ENCODE measurements around the gene DPP10. TPM values are rescaled to one million over a fixed set of nuclear protein-coding genes. Genes with fewer than 3 reads are reported as not detected.

DPP10 gene
- total RNA-seq, 2 experiments from 2014 or later: not detected

DNA sequence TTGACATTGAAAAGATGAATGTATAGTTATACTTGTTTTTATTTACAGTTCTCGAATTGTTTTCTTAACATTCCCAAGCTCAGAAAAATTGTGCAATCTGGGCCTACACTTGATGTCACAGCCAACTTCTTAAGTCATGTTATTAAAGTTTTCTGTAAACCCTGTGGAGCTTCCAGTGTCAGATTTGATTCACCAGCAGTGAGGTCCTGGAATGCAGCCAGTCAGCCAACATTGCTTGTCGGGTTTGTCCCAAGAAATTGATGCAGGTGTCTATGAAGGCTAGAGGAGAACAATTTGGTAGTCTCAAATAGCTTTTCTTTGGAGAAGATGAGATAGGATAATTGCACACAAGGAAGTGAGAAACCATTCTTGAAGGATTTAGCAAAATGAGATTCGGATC, 732.2 kb downstream of the DPP10 start:
- ChIA-PET POLR2A (no interaction called here), CTCF (no interaction called here)

DNA sequence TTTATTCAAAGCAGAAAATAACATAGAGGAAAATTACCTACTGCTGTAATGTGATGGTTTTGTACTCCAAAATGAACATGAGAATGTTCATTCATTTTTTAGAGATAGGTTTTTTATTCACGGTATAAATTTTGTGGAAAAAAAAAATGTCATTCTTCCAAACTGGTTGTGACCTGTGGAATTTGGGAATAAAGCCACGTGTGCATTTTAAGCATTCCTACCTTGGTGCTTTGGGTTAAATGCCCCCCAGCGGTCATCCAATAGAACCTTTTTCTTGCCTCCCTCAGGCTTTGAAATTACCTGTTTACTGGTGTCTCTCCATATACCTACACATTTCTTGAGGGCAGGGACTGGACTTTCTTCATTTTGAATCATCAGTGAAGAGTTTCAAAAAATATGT, 740.7 kb downstream of the DPP10 start:
- ChIA-PET CTCF (no interaction called here), POLR2A (no interaction called here)

DNA sequence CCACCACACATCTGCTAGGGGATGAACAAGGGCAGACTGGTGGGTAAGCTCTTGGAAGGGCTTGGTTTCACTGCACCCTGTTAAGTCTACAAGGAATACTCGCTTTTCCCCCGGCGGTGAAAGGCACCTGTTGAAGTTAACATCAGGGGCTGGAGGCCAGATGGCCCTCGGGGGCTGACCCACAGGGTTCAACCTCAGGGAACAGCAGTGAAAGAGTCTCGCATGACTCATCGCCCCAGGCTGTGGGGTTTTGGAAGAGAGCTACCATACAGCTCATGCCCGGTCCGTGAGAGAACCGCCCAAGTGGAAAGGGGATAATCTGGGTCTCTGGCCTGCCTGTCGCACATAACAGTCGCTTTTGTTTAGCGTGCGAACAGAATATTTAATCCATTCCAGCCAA, 748.0 kb downstream of the DPP10 start:
- ChIA-PET POLR2A (no interaction called here), CTCF (no interaction called here)

DNA sequence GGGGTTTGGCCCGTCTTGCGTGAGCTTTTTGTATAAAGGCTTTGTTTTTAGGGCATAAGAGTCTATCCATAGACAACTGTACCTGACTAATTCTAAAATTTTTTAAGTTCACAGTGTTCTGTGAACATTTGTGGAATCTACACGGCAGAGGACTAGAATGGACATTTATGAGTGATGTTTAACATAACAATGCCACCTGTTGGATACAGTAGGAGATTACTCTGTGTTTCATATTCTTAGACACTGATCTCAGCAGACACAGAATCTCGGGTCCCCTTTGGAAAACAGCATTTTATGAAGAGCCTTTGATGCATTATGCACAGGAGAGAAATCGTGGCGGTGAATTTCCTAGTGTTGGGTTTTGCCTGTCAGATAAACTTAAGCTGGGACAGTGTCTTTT, 752.2 kb downstream of the DPP10 start:
- ChIA-PET POLR2A (no interaction called here), CTCF (no interaction called here)

DNA sequence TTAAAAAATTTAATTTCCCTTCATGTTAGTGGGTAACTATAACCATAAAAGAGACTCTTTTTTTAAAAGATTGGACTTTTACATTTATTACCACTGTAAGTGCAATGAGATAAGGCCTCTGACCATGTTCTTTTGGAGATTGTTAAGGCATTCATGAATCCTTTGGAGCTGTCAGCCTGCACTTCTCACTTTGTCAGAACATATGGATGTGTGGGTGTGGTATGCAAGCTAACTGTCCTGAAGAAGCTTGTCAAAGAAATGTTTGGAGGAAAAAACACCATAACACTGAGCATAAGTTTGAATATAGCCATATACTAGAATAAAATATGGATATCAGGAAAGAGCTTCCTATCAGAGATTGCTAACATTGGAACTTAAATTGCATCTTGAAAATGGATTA, 754.1 kb downstream of the DPP10 start:
- ChIA-PET POLR2A (no interaction called here), CTCF (no interaction called here)

DNA sequence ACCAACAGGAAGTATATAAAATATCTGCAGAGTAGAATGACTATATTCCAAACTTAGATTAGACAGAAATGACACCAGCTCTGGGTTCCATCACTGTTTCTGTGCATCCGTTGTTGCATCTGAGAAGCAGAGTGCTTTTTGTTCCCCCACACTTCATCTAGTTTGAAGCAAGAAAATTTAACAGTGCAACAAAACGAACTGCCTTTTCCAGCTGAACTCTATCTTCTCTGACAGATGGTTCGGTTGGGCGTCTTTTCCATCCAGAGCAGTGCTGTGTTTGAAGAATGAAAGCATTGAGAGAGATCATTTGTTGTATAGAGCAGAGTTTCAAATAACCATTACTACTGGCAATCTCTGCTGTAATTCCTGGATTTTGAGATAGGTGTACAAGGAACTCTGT, 757.5 kb downstream of the DPP10 start:
- CTCF ChIA-PET: no interaction called here

DNA sequence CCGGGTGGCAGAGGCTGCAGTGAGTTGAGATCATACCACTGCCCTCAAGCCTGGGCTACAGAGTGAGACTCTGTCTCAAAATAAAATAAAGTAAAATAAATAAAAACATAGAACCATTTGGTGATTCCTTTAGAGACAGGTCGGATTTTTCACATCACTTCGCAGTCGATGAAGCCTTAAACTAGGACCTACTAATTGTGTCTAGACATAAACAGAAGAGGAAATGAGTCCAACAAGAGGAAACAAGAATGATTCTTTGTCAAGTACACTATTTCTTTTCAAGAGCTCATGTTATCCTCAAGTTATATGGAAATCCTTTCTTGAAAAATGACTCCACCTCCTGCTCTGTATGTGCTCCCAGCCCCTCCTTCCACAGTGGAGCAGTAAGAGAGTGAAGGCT, 758.9 kb downstream of the DPP10 start:
- CTCF ChIA-PET: no interaction called here
- POLR2A ChIA-PET: no interaction called here

More for the DNA sequence above, 757.5 kb downstream of the DPP10 start:
- POLR2A ChIA-PET: no interaction called here

DNA sequence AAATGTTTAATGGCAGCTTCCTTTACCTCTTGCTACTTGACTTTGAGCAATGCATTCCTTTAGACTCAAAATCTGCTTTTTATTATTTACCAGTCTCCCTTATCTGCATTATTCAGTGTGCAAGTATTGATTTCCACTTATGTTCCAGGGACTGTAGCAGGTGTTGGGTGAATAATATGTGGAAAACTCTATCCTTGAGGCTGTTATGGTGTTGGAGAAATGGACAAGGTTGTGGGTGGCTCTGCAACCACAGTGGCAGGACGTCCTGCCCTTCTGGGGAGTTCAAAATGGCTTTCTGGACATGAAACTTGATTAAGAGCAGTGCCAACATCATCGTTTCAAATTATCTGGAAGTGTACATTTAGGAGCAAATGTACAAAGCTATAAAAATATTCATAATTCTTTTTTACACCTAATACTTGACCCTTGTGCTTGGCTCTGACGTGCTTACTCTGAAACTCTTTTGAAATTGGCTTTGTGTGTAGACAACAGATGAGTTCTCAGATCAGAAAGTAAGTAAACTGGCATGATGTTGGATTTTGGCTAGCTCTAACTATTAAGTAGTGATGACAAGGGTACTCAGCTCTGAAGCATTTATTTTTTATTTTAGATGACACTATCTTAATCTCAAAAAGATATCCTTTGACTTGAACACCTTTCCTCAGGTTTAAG, 766.2 kb downstream of the DPP10 start:
- CTCF ChIA-PET: no interaction called here
- POLR2A ChIA-PET: no interaction called here

DNA sequence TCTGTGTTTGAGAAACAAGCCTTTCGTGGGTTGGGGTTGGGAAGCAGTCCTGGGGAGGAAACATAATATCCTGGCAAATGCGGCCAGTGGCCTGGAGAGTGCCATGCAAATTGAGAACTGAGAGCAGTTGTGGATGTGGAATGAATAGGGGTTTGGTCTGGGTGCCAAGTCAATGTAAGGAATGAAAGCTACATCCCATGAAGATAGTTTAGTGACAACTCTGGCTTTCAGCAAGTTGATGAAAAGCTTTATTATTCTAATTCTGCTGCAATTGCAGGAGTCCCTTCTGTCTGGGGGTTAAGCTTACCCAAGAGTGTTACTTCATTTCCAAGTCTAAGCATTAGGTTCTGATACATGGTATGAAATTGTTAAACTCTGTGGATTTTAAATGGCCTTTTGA, 771.6 kb downstream of the DPP10 start:
- CTCF ChIA-PET: no interaction called here
- POLR2A ChIA-PET: no interaction called here

DNA sequence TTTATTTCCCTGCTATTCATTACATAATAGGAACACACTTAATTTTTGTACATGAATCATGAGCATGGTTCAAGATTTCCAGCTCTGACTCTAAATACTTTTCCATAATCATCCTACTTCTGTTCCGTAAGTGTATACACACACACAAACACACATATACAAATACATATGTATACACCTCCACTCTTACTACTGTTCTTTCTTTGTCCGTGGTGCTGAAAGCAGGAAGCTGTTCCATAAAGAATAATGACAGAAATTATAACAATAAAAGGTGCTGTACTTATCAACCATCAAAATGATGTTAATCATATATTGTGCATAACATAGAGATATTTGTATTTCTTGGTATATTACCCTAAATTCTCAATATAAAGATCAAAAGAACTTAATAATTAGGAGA, 776.9 kb downstream of the DPP10 start:
- ChIA-PET CTCF (no interaction called here), POLR2A (no interaction called here)

DNA sequence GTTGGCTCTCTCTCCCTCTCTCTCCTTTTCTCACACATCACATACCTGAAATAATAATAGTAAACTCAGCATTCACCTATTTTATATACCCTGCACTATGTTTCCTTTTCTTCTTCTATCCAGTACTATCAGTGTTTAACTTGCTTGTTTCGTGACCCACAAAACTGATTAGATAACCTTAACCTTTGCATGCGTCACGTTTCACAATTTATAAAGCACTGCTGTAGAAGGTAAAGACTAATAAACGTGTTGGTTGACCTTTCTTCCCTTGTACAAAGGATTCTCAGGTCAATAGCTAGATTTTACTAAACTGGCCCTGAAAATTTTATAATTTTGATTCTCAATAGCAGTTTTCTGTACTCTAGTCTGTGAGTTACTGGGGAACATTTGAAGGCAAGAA, 791.7 kb downstream of the DPP10 start:
- POLR2A ChIA-PET: no interaction called here
- CTCF ChIA-PET: no interaction called here

DNA sequence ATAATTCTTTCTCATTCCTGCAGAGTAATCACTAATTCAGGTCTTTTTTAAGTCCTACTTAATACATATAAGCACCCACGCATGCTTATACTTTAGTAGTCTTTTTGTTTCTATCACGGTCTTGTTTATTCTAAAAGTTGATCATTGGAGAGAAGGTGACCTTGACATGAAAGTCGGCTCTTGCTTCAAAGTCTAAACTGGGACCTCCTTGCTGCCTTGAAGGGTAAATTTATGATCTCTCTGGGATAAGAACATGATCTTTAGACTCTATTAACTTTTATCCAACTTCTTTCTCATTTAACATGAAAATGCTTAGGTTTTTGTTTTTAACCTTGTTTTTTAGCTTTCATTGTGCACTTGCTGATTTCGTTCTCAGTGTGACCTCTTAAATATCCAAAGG, 792.3 kb downstream of the DPP10 start:
- CTCF ChIA-PET: no interaction called here
- POLR2A ChIA-PET: no interaction called here

DNA sequence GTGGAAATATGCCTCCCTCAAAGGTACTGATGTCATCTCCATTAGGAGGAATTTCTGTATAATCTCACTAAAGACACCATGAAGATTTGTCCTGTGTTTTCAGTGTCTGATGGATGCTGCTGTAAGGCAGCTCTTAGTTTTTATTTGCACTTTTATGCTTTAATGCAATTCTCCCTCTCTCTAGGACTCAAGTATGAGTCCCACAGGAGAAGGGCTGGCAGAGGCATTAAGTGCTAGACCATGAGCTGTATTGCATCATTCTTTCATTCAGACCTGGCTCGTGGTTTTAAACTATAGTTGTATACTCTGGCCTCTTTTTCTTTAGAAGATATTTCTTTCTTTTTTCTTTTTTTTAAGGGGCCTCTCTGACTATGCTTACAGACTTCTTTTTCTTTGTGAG, 805.6 kb downstream of the DPP10 start:
- POLR2A ChIA-PET: no interaction called here
- CTCF ChIA-PET: no interaction called here

DNA sequence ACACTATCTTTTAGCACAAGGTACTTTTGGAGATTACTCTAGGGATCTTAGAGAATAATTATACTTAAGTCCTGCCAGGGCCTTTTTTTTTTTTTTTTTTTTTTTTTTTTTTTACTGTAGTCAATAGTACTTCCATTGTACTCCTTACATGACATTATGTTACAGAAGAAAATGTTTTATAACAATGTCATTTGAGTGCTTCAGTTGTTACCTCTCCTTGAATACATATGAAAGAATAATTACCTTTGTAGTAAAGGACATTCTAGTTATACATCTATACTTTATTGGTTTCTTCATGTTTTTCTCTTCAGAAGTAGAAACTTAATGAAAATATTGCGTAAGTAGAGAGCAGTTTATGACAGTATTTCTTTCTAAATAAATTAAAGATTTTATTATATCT, 834.9 kb downstream of the DPP10 start:
- CTCF ChIA-PET: no interaction called here
- POLR2A ChIA-PET: no interaction called here

DNA sequence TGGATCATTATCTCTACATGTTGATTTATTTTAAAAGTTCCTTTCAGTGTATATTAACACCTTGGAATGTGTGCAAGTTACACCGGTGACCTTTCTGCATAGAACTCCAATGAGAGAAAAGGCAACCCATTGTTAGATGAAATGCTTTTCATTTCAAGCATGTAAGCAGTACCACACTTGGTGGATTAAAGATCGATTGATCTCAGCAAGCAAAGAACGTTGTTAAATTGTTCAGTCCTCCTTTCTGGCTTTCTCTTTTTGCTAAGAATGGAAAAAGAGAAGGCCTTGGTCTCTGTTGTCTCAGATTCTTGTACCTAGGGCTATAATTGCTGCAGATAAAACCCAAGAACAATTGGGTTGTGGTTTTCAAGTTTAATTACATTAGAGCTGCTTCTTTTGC, 843.0 kb downstream of the DPP10 start:
- CTCF ChIA-PET: no interaction called here
- POLR2A ChIA-PET: no interaction called here

DNA sequence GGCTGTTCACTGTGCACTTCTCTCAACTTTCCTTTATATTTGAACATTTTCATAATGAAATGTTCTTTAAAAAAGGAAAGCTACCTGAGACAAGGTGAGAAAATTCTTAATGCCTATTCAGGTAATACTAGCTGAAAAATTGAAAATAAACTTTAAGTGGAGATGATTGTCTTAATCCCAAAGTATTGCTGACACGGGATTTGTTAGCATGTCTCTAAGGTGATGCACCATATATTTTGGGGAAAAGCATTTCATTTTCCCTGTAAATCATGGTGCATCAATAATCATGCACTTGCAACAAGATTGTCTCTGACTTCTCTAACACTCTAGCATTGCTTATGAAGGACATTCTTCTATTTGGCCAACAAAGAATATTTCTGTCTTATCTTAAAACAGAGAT, 848.0 kb downstream of the DPP10 start:
- POLR2A ChIA-PET: no interaction called here
- CTCF ChIA-PET: no interaction called here

DNA sequence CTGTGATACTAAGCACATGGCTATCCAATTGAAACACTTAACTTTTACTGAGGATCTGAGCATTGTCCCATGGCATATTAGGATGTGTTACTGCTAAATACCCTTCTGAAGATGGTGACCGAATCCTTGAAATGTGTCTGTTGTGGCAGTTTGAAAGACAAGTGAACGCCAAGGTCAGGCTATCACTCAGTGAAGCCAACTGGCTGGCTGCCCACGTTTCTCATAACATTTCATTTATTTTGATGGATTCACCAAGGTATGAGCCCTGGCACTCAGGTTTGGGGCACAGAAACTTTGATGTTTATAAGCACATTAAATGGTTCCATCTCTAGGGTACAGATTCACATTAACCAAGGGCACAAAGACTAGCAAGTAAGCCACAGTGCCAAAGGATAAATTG, 850.3 kb downstream of the DPP10 start:
- CTCF ChIA-PET: no interaction called here
- POLR2A ChIA-PET: no interaction called here

DNA sequence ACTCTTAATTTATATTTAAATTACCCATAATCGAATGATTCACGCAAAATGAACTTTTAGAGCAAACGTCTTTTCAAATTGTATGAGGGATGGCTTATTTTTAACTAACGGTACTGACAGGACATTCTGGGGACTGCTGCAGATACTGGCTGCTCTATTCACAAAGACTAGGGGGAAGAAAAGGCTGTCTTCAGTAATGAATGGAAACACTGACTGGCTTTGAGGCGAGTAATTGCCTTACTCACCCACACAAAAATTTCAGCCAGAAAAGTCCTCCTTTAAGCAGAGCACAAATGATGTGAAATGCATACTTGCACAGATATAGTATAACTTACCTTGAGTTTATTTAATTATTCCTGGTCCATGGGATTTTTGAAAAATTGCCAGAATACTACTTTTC, 852.6 kb downstream of the DPP10 start:
- ChIA-PET POLR2A (no interaction called here), CTCF (no interaction called here)

DNA sequence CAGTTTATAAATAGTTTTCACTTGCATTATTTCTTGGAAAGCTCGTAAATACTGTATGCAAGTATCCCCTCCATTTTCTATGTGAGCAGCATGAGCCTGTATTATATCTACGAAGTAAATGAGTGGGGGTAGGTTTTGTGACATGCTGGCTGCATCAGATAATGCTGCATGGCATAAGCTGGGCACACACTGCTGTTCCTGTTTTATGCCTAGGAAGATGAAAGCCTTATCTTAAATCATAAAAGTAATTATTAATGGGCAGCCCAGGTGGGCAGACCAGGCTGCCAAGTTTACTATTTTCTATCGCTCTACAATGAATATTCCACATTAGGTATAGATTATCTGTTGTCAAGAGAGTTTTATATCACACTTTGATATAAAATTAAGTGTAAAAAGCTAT, 854.6 kb downstream of the DPP10 start:
- ChIA-PET CTCF (no interaction called here), POLR2A (no interaction called here)

DNA sequence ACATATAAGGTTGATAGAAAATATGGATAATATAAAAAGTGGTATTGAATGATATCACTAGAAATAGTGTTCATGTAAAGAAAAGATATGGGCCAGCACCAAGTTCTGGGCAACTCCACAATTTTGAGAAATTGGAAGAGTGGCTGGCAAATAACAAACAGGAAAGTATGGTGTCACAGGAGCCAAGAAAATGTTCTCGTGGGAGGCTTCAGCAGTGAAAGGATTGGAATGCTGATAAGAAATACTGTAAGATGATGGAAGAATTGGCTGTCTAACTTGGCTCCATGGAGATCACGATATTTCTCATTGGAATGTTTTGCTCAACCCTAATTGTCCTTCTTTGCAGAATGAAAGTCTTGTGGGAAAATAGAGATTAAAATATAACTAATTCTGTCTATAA, 856.8 kb downstream of the DPP10 start:
- ChIA-PET POLR2A (no interaction called here), CTCF (no interaction called here)

DNA sequence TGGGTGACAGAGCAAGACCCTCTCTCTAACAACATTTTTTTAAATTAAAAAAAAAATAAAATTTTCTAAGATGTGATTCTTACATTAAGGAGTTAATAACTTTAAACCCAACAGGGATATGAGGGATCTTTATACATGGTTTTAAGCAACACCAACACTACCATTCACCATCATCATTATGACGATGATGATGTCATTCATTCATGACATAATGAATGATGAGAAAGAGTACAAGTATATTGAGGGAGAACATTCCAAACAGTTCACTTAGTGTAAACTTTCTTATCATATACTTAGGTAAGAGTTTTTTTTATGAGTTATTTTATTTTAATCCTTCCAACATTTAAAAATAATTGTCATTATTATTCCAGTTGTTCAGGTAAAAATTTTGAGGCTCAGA, 863.3 kb downstream of the DPP10 start:
- CTCF ChIA-PET: no interaction called here
- POLR2A ChIA-PET: no interaction called here

DNA sequence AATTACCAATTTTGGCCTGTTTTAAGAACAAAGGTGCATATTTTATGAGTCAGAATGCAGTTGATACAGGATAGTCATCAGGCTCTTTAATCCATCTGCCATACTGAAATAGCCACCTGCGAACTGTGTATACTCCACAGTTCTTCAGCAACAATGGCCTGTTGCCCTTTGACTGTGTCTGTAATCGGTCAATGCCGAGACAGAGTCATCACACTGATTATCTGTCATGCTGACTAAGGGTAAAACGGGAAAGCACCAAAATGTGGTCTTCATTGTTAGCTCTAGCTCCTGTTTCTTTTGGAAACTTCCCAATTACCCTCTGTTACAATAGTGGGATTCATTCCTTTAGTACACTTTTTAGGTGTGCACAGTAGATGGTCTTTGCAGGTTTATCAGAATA, 871.7 kb downstream of the DPP10 start:
- CTCF ChIA-PET: no interaction called here
- POLR2A ChIA-PET: no interaction called here

DNA sequence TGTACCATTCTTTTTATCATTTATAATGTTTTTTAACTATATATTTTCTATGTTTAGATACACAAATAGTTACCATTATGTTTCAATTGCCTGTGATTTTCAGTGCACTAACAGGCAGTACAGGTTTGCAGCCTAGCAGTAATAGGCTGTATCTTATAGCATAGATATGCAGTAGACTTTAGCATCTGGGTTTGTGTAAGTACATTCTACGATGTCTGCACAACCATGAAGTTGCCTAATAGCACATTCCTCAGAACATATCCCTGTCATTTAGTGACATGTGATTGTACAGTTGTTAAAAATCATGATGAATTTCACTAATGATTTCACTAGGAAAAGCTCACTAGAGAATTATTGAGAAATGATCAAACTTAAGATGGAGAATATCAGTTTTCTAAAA, 884.6 kb downstream of the DPP10 start:
- CTCF ChIA-PET: no interaction called here
- POLR2A ChIA-PET: no interaction called here
